Measurements from ENCODE around the gene MACROD2.

DNA sequence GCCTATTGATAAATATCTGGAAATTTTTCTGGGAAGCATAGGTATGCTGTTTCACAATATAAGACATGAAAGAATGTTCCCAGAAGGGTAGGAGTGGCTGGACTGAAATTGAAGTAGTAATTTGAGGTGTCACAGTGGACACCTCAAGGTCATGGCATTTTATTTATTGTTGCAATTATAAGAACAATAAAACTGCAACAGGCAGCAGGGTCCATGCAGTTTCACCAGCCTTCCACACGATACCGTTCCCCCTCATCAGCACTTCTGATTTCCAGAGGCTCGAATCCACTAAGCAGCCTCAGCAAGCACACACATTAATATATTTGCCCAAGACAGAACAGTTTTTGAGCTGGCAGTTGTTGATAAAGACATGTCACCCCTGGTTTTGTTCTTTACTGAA is 1540.5 kb downstream of the MACROD2 start:
- TF ChIP-seq, protein P1, sequence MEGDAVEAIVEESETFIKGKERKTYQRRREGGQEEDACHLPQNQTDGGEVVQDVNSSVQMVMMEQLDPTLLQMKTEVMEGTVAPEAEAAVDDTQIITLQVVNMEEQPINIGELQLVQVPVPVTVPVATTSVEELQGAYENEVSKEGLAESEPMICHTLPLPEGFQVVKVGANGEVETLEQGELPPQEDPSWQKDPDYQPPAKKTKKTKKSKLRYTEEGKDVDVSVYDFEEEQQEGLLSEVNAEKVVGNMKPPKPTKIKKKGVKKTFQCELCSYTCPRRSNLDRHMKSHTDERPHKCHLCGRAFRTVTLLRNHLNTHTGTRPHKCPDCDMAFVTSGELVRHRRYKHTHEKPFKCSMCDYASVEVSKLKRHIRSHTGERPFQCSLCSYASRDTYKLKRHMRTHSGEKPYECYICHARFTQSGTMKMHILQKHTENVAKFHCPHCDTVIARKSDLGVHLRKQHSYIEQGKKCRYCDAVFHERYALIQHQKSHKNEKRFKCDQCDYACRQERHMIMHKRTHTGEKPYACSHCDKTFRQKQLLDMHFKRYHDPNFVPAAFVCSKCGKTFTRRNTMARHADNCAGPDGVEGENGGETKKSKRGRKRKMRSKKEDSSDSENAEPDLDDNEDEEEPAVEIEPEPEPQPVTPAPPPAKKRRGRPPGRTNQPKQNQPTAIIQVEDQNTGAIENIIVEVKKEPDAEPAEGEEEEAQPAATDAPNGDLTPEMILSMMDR (IDR thresholded peaks at IDR 0.05), result no peak
- no peak for TF ChIP-seq ZFX (IDR thresholded peaks at IDR 0.05; ENCODE audit: borderline replicate concordance)
